Measurements from ENCODE around the gene DUSP1. TPM values are rescaled to one million over a fixed set of nuclear protein-coding genes. Genes with fewer than 3 reads are reported as not detected.

DUSP1 gene
- total RNA-seq, 1 donor from 2014 or later = 50.9 TPM

- peaks cover 9% of the 10 kb centered on the region for H3K4me1 Mint-ChIP-seq (ENCODE audit: unreplicated experiment)
- H3K36me3 Mint-ChIP-seq = no peaks in the 10 kb centered on the region
- no peak for TF ChIP-seq CTCF (conservative IDR thresholded peaks at IDR 0.05)
- no peak overlapping the region for H3K4me3 Mint-ChIP-seq
- H3K9me3 Mint-ChIP-seq = no peaks in the 10 kb centered on the region
- no peak overlapping the region for H3K27ac Mint-ChIP-seq
- no peak for DNase-seq (ENCODE audit: extremely low spot score, unreplicated experiment)
- H3K27me3 Mint-ChIP-seq = no peaks in the 10 kb centered on the region
Observed at GRCh38 chr5:172746725-172747124, 24.3 kb downstream of the DUSP1 start.

GRCh38 chr5:172745838-172746237 lies 25.2 kb downstream of the DUSP1 start:
- Mint-ChIP-seq H3K9me3 (no peaks in the 10 kb centered on the region), H3K27me3 (no peaks in the 10 kb centered on the region), H3K4me3 (no peak overlapping the region), H3K36me3 (no peaks in the 10 kb centered on the region), H3K27ac (no peak overlapping the region), H3K4me1 (ENCODE audit: unreplicated experiment) (peaks cover 12% of the 10 kb centered on the region)
- no peak for DNase-seq (ENCODE audit: extremely low spot score, unreplicated experiment)
- TF ChIP-seq CTCF (conservative IDR thresholded peaks at IDR 0.05) = peak; percentile 18

GRCh38 chr5:172745406-172745805 lies 25.6 kb downstream of the DUSP1 start:
- no peaks in the 10 kb centered on the region for H3K9me3 Mint-ChIP-seq
- no peak for TF ChIP-seq CTCF (conservative IDR thresholded peaks at IDR 0.05)
- H3K27ac Mint-ChIP-seq = no peak overlapping the region
- no peak for DNase-seq (ENCODE audit: extremely low spot score, unreplicated experiment)
- H3K4me3 Mint-ChIP-seq = no peak overlapping the region
- H3K27me3 Mint-ChIP-seq = no peaks in the 10 kb centered on the region
- H3K36me3 Mint-ChIP-seq = no peaks in the 10 kb centered on the region
- H3K4me1 Mint-ChIP-seq (ENCODE audit: unreplicated experiment) = peaks cover 11% of the 10 kb centered on the region

GRCh38 chr5:172744123-172745104 lies 26.6 kb downstream of the DUSP1 start:
- DNase-seq (ENCODE audit: extremely low spot score, unreplicated experiment) = no peak
- H3K27ac Mint-ChIP-seq = peak overlapping the region; percentile 2
- no peak overlapping the region for H3K4me3 Mint-ChIP-seq
- no peaks in the 10 kb centered on the region for H3K9me3 Mint-ChIP-seq
- no peak for TF ChIP-seq CTCF (conservative IDR thresholded peaks at IDR 0.05)
- H3K36me3 Mint-ChIP-seq = no peaks in the 10 kb centered on the region
- peaks cover 7% of the 10 kb centered on the region for H3K4me1 Mint-ChIP-seq (ENCODE audit: unreplicated experiment)
- no peaks in the 10 kb centered on the region for H3K27me3 Mint-ChIP-seq

GRCh38 chr5:172743112-172743959 lies 27.7 kb downstream of the DUSP1 start:
- H3K36me3 Mint-ChIP-seq = no peaks in the 10 kb centered on the region
- H3K4me3 Mint-ChIP-seq = no peak overlapping the region
- no peak overlapping the region for H3K27ac Mint-ChIP-seq
- H3K9me3 Mint-ChIP-seq = no peaks in the 10 kb centered on the region
- TF ChIP-seq CTCF (conservative IDR thresholded peaks at IDR 0.05) = no peak
- no peak for DNase-seq (ENCODE audit: extremely low spot score, unreplicated experiment)
- no peaks in the 10 kb centered on the region for H3K27me3 Mint-ChIP-seq
- peaks cover 7% of the 10 kb centered on the region for H3K4me1 Mint-ChIP-seq (ENCODE audit: unreplicated experiment)

Measured in type B pancreatic cell (in vitro differentiated cells).